ENCODE results near the gene PIRT.
"Not testable (repeated sequence)": the region's sequence is repeated elsewhere in the genome, so short reads cannot be mapped to it uniquely, and the experiment has no call there.

The PIRT gene

DNA sequence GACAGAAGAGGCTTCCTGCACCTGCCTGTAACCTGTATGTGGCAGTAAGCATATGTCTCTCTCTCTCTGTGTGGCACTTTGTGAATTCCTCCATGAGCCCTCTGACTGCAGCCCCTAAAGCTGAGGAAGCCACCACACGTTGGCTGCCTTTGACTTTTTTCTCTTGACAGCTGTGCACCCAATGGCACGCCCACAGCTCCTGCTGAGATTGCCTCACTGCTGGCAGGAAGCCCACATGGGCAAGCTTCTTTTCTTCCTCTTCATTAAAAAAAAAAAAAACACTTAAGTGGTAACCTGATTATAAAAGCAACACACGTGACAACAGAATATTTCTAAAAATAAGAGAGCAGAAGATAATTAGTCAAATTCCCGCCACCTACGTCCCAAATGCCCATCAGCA is 34.0 kb upstream of the PIRT start:
- in situ Hi-C loops (cut with HindIII; ENCODE audit: low pct_ligation_motif_present, low sequenced_read_pairs), result no loop called here
- Histone ChIP-seq H3K4me3 (ENCODE audit: low read depth, low read length) (no peak overlapping the region), H3K27ac (no peak overlapping the region), H3K36me3 (replicated peaks) (no peaks in the 10 kb centered on the region), H3K27me3 (replicated peaks) (no peaks in the 10 kb centered on the region)
- no peak for DNase-seq
- TF ChIP-seq, protein P1, sequence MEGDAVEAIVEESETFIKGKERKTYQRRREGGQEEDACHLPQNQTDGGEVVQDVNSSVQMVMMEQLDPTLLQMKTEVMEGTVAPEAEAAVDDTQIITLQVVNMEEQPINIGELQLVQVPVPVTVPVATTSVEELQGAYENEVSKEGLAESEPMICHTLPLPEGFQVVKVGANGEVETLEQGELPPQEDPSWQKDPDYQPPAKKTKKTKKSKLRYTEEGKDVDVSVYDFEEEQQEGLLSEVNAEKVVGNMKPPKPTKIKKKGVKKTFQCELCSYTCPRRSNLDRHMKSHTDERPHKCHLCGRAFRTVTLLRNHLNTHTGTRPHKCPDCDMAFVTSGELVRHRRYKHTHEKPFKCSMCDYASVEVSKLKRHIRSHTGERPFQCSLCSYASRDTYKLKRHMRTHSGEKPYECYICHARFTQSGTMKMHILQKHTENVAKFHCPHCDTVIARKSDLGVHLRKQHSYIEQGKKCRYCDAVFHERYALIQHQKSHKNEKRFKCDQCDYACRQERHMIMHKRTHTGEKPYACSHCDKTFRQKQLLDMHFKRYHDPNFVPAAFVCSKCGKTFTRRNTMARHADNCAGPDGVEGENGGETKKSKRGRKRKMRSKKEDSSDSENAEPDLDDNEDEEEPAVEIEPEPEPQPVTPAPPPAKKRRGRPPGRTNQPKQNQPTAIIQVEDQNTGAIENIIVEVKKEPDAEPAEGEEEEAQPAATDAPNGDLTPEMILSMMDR (IDR thresholded peaks at IDR 0.05; ENCODE audit: low read depth, low read length, missing control alignments), result no peak

GRCh38 chr17:10870336-10871050 is 32.6 kb upstream of the PIRT start:
- DNase-seq, result no peak
- H3K36me3 ChIP-seq (replicated peaks), result no peaks in the 10 kb centered on the region
- no peak overlapping the region for H3K27ac ChIP-seq
- TF ChIP-seq, protein P1 (IDR thresholded peaks at IDR 0.05; ENCODE audit: low read depth, low read length, missing control alignments), result no peak
- H3K4me3 ChIP-seq (ENCODE audit: low read depth, low read length), result no peak overlapping the region
- no peaks in the 10 kb centered on the region for H3K27me3 ChIP-seq (replicated peaks)
- in situ Hi-C loops (cut with HindIII; ENCODE audit: low pct_ligation_motif_present, low sequenced_read_pairs), result no loop called here

DNA sequence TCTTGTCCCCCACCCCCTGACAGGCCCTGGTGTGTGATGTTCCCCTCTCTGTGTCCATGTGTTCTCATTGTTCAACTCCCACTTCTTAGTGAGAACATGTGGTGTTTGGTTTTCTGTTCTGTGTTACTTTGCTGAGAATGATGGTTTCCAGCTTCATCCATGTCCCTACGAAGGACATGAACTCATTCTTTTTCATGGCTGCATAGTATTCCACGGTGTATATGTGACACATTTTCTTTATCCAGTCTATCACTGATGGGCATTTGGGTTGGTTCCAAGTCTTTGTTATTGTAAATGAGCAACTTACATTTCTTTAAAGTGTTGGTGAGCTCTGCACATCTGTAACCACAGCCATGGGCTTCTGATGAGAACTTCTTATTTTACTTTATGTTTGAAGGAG is 30.9 kb upstream of the PIRT start:
- H3K27ac ChIP-seq; H3K27me3 ChIP-seq (replicated peaks); DNase-seq; in situ Hi-C loops (cut with HindIII; ENCODE audit: low pct_ligation_motif_present, low sequenced_read_pairs); H3K36me3 ChIP-seq (replicated peaks); H3K4me3 ChIP-seq (ENCODE audit: low read depth, low read length): not testable (repeated sequence)

GRCh38 chr17:10859051-10859450 is 21.2 kb upstream of the PIRT start:
- in situ Hi-C loops (cut with HindIII; ENCODE audit: low pct_ligation_motif_present, low sequenced_read_pairs), result no loop called here
- no peak overlapping the region for H3K27ac ChIP-seq
- no peaks in the 10 kb centered on the region for H3K27me3 ChIP-seq (replicated peaks)
- H3K36me3 ChIP-seq (replicated peaks), result no peaks in the 10 kb centered on the region
- TF ChIP-seq, protein P1 (IDR thresholded peaks at IDR 0.05; ENCODE audit: low read depth, low read length, missing control alignments), result no peak
- H3K4me3 ChIP-seq (ENCODE audit: low read depth, low read length), result no peak overlapping the region
- DNase-seq, result no peak

DNA sequence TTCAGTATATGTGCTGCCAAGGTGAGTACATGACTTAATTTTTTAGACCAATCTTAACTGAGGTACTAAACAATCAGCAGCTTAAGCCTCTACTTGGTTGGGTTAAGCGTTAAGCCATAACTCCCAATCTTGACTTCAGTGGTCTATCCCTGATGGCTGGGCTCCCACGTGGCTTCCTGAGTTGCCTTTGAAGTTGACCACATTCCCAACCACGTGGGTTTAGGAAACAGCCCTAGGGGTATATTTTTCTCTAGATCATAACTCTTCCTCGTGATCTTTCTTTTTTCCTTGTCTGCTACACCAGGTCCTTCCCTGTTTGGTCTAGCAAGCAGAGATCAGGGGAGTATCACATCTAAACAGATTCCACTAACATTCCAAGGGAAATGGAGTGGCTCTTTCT is 20.1 kb upstream of the PIRT start:
- in situ Hi-C loops (cut with HindIII; ENCODE audit: low pct_ligation_motif_present, low sequenced_read_pairs), result no loop called here
- no peak overlapping the region for H3K4me3 ChIP-seq (ENCODE audit: low read depth, low read length)
- no peak overlapping the region for H3K27ac ChIP-seq
- no peaks in the 10 kb centered on the region for H3K27me3 ChIP-seq (replicated peaks)
- H3K36me3 ChIP-seq (replicated peaks), result no peaks in the 10 kb centered on the region
- DNase-seq, result no peak
- TF ChIP-seq, protein P1 (IDR thresholded peaks at IDR 0.05; ENCODE audit: low read depth, low read length, missing control alignments), result no peak

DNA sequence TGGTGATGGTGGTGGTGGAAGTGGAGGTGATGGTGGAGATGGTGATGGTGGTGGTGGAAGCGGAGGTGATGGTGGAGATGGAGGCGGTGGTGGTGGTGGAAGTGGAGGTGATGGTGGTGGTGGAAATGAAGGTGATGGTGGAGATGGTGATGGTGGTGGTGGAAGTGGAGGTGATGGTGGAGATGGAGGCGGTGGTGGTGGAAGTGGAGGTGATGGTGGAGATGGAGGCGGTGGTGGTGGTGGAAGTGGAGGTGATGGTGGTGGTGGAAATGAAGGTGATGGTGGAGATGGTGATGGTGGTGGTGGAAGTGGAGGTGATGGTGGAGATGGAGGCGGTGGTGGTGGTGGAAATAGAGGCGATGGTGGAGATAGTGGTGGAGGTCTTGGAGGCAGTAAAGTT is 8.7 kb upstream of the PIRT start:
- DNase-seq; H3K4me3 ChIP-seq (ENCODE audit: low read depth, low read length); H3K27me3 ChIP-seq (replicated peaks); H3K27ac ChIP-seq; H3K36me3 ChIP-seq (replicated peaks); in situ Hi-C loops (cut with HindIII; ENCODE audit: low pct_ligation_motif_present, low sequenced_read_pairs): not testable (repeated sequence)

- TF ChIP-seq, protein P1 (IDR thresholded peaks at IDR 0.05; ENCODE audit: low read depth, low read length, missing control alignments), result no peak
- Histone ChIP-seq H3K4me3 (ENCODE audit: low read depth, low read length) (no peak overlapping the region), H3K27me3 (replicated peaks) (no peaks in the 10 kb centered on the region), H3K36me3 (replicated peaks) (no peaks in the 10 kb centered on the region), H3K27ac (no peak overlapping the region)
- no peak for DNase-seq
- in situ Hi-C loops (cut with HindIII; ENCODE audit: low pct_ligation_motif_present, low sequenced_read_pairs), result no loop called here
These were observed 7.5 kb upstream of the PIRT start for GRCh38 chr17:10845388-10845751.
